K562 (cell line): ENCODE data around the gene DDR2. TPM values are rescaled to one million over a fixed set of nuclear protein-coding genes. Genes with fewer than 3 reads are reported as not detected.
"Not testable (repeated sequence)": the region's sequence is repeated elsewhere in the genome, so short reads cannot be mapped to it uniquely, and the experiment has no call there.

ENCODE experiments used
- ATAC-seq: fragments of 200-7000 bp; cut with Tn5 transposase; 3 replicates; pipeline ENCODE4 v1.9.1; 2020; ENCODE audit warnings: moderate library complexity
- BruUV-seq: library from RNA; stranded (reverse); fragments of 400-500 nt; replicated peaks from 2 replicates; lab custom pipeline; 2021; lab: Mats Ljungman, UMichigan
- CTCF ChIA-PET: fragments of 300-600 bp; formaldehyde crosslinking; extraction: SDS; loops from one replicate; lab custom pipeline; 2021; ENCODE audit warnings: low intra/inter-chr PET ratio; lab: Yijun Ruan, JAX
- POLR2A ChIA-PET: fragments of 300-600, 350-650 bp; sonication (Branson Sonifier 250); formaldehyde crosslinking; extraction: SDS; loops from one replicate; lab custom pipeline; 2021; ENCODE audit warnings: antibody characterized with exemption, inconsistent platforms; lab: Yijun Ruan, JAX
- DNase-seq, 4 experiments: peaks; one replicate each; pipeline versions ENCODE4 v3.0.0 to v3.0.0-alpha.2; 2011 to 2018; ENCODE audit warnings: low spot score in 3 of 4, mixed read lengths in 3 of 4; ENCODE audit errors: extremely low read depth in 1 of 4
- FAIRE-seq: peaks from 2 replicates; lab custom pipeline; 2011; peaks lifted over from hg19 to GRCh38; lab: Jason Lieb, UNC
- H2AFZ ChIP-seq: 2 replicates; pipeline ENCODE4 v1.6.0; 2011; ENCODE audit warnings: low read depth, low read length, control low read depth, inconsistent platforms
- H3K27ac ChIP-seq: fragments of 200-600 bp; 3 replicates; pipeline ENCODE4 v1.8.0; 2011; ENCODE audit warnings: low read depth, mild to moderate bottlenecking, control low read depth, inconsistent platforms, low read length, moderate library complexity, mixed read lengths; ENCODE audit errors: extremely low read depth
- H3K27me3 ChIP-seq, 2 experiments: fragments of 300-600 bp in 1 of 2; 2 replicates in 1 of 2; 3 replicates in 1 of 2; pipeline versions ENCODE4 v1.6.0 to v1.8.0; 2011; ENCODE audit warnings: inconsistent platforms in 2 of 2, low read length in 2 of 2, mild to moderate bottlenecking in 1 of 2, mixed read lengths in 1 of 2, moderate library complexity in 1 of 2; ENCODE audit not compliant: control insufficient read depth in 2 of 2, insufficient read depth in 2 of 2
- H3K36me3 ChIP-seq: fragments of 300-600 bp; 3 replicates; pipeline ENCODE4 v1.8.0; 2011; ENCODE audit warnings: mild to moderate bottlenecking, low read length, inconsistent platforms; ENCODE audit not compliant: control insufficient read depth, insufficient read depth
- H3K4me1 ChIP-seq, 2 experiments: fragments of 200-600 bp in 1 of 2; replicated peaks in 1 of 2; 2 replicates in 1 of 2; 3 replicates in 1 of 2; pipeline versions ENCODE4 v1.5.1 to v1.8.0; 2011; ENCODE audit warnings: inconsistent platforms in 2 of 2, low read length in 2 of 2, mild to moderate bottlenecking in 1 of 2, mixed read lengths in 1 of 2, moderate library complexity in 1 of 2; ENCODE audit not compliant: control insufficient read depth in 2 of 2, insufficient read depth in 2 of 2
- H3K4me2 ChIP-seq: 2 replicates; pipeline ENCODE4 v1.6.1; 2011; ENCODE audit warnings: low read length, control low read depth, inconsistent platforms, mixed read lengths; ENCODE audit not compliant: insufficient read depth
- H3K4me3 ChIP-seq: fragments of 200-600 bp; sonication (generic), shearing (Covaris generic); 2 replicates; pipeline ENCODE4 v1.5.1; 2016; ENCODE audit warnings: control low read depth, inconsistent platforms
- H3K79me2 ChIP-seq: fragments of 200-600 bp; 3 replicates; pipeline ENCODE4 v1.8.0; 2011; ENCODE audit warnings: low read length, inconsistent platforms; ENCODE audit not compliant: control insufficient read depth, insufficient read depth
- H3K9ac ChIP-seq, 2 experiments: 2 replicates each; pipeline versions ENCODE4 v1.6.0 to v1.6.1; 2011; ENCODE audit warnings: low read depth in 2 of 2, low read length in 2 of 2, control low read depth in 1 of 2, inconsistent platforms in 1 of 2, mild to moderate bottlenecking in 1 of 2, mixed read lengths in 1 of 2; ENCODE audit not compliant: insufficient read depth in 1 of 2
- H3K9me1 ChIP-seq: one replicate; pipeline ENCODE4 v1.6.0; 2011; ENCODE audit warnings: inconsistent platforms, mild to moderate bottlenecking, low read length, moderate library complexity; ENCODE audit not compliant: control insufficient read depth, insufficient read depth
- H3K9me3 ChIP-seq: replicated peaks from 2 replicates; pipeline ENCODE4 v1.5.1; 2011; ENCODE audit warnings: low read depth, low read length, inconsistent platforms; ENCODE audit not compliant: control insufficient read depth, insufficient read depth
- H4K20me1 ChIP-seq: replicated peaks from 2 replicates; pipeline ENCODE4 v1.6.1; 2011; ENCODE audit warnings: low read length, inconsistent platforms, mixed read lengths; ENCODE audit not compliant: control insufficient read depth, insufficient read depth
- DACH1 ChIP-seq: fragments of 450-650 bp; IDR thresholded peaks from 2 replicates; pipeline ENCODE4 v1.6.1; 2018; ENCODE audit not compliant: partially characterized antibody
- EGR1 ChIP-seq: fragments of 450-650 bp; conservative IDR thresholded peaks from 2 replicates; pipeline ENCODE4 v1.6.1; 2017; ENCODE audit warnings: mild to moderate bottlenecking
- ESRRA ChIP-seq: fragments of 450-650 bp; IDR thresholded peaks from 2 replicates; pipeline ENCODE4 v1.6.1; 2014; ENCODE audit warnings: low read depth, mild to moderate bottlenecking, moderate library complexity, borderline replicate concordance
- HOXB6 ChIP-seq: fragments of 250-450 bp; sonication (Bioruptor Pico); IDR thresholded peaks from 2 replicates; pipeline ENCODE4 v1.5.1; 2022; ENCODE audit warnings: mild to moderate bottlenecking, borderline replicate concordance
- LCOR ChIP-seq: sonication (generic); formaldehyde crosslinking; IDR thresholded peaks from 2 replicates; pipeline ENCODE4 v1.8.0; 2022; ENCODE audit warnings: mild to moderate bottlenecking, missing genetic modification reagents
- RBM25 ChIP-seq: fragments of 200-400 bp; formaldehyde crosslinking; IDR thresholded peaks from 2 replicates; pipeline ENCODE4 v1.6.1; 2018; ENCODE audit warnings: low read length, low read depth, moderate library complexity; ENCODE audit not compliant: severe bottlenecking
- RFX5 ChIP-seq: IDR thresholded peaks from 2 replicates; pipeline ENCODE4 v1.6.1; 2011; ENCODE audit warnings: low read depth, mild to moderate bottlenecking, improper control_type of control experiment, low read length
- ZNF146 ChIP-seq: IDR thresholded peaks from one replicate; pipeline ENCODE4 v1.6.1; 2018; ENCODE audit warnings: missing compliant biosample characterization; ENCODE audit not compliant: unreplicated experiment
- ZSCAN32 ChIP-seq: fragments of 450-650 bp; formaldehyde crosslinking; IDR thresholded peaks from 2 replicates; pipeline ENCODE4 v1.4.0; 2020; ENCODE audit warnings: mild to moderate bottlenecking, moderate library complexity
- WGBS: fragments of 100-300 bp; shearing (Covaris generic); methylation state at CpG from one replicate; pipeline ENCODE4 v1.1.6; 2016; ENCODE audit warnings: low coverage, mixed read lengths; ENCODE audit not compliant: insufficient coverage; ENCODE audit errors: missing lambda C conversion rate; 5-methylcytosine and 5-hydroxymethylcytosine counted together
- in situ Hi-C: fragments of 300-500 bp; cut with MboI; formaldehyde crosslinking; loops from 4 replicates; pipeline ENCODE4 v1.15.0; 2018; ENCODE audit warnings: inconsistent platforms, mixed read lengths
- intact Hi-C: fragments of 100-400 bp; cut with micrococcal nuclease; formaldehyde crosslinking; loops from 2 replicates; pipeline ENCODE4 v1.14.2; 2022
- polyA plus RNA-seq, 8 experiments: library from polyadenylated mRNA; depleted of rRNA in 4 of 8; stranded (reverse) in 5 of 8; unstranded in 3 of 8; fragments of >200 nt; fragmentation: Nextera tagmentation in 2 of 8; fragmentation: Illumina TruSeq in 1 of 8; extraction: Ambion mirVana in 2 of 8; extraction: Trizol in 1 of 8; gene quantifications; 2 replicates each; pipeline versions ENCODE4 v1.2.1 to v1.2.3, GENCODE V29; 2011 to 2014; ENCODE audit warnings: inconsistent platforms in 1 of 8, missing spikeins in 1 of 8
- total RNA-seq, 7 experiments: library from RNA; depleted of rRNA in 6 of 7; stranded (reverse); fragments of >200 nt in 6 of 7; fragmentation: Illumina TruSeq in 2 of 7; extraction: Trizol in 2 of 7; gene quantifications; 2 replicates each; pipeline versions ENCODE4 v1.2.1 to v1.2.3, GENCODE V29; 2011 to 2021; ENCODE audit warnings: low replicate concordance in 1 of 7
- TF ChIP-seq, protein P1 (sequence below): sonication (generic); formaldehyde crosslinking; IDR thresholded peaks from 2 replicates; pipeline ENCODE4 v1.8.1; 2023; ENCODE audit warnings: mild to moderate bottlenecking, missing genetic modification reagents

Gene DDR2
- total and polyA plus RNA-seq, 9 of the 15 experiments (the other 6 are each of a cell fraction or from before 2014, with no cell fraction given) = 0.36 to 2.0 (median 1.1) TPM

DNA sequence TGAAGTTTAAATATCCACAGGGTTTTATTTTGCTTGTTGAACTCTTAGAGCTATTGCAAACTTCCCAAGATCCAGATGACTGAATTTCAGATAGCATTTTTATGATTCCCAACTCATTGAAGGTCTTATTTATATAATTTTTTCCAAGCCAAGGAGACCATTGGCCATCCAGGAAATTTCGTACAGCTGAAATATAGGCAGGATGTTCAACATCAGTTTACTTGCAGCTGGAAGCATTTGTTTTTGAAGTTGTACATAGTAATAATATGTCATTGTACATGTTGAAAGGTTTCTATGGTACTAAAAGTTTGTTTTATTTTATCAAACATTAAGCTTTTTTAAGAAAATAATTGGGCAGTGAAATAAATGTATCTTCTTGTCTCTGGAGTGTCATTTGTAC is 32.8 kb upstream of the DDR2 start (continued):
- TF ChIP-seq ESRRA (no peak), RFX5 (no peak), LCOR (CRISPR knock-in tag) (no peak), HOXB6 (CRISPR knock-in tag) (no peak), ZSCAN32 (no peak), DACH1 (no peak), EGR1 (no peak)
- TF ChIP-seq, protein P1, sequence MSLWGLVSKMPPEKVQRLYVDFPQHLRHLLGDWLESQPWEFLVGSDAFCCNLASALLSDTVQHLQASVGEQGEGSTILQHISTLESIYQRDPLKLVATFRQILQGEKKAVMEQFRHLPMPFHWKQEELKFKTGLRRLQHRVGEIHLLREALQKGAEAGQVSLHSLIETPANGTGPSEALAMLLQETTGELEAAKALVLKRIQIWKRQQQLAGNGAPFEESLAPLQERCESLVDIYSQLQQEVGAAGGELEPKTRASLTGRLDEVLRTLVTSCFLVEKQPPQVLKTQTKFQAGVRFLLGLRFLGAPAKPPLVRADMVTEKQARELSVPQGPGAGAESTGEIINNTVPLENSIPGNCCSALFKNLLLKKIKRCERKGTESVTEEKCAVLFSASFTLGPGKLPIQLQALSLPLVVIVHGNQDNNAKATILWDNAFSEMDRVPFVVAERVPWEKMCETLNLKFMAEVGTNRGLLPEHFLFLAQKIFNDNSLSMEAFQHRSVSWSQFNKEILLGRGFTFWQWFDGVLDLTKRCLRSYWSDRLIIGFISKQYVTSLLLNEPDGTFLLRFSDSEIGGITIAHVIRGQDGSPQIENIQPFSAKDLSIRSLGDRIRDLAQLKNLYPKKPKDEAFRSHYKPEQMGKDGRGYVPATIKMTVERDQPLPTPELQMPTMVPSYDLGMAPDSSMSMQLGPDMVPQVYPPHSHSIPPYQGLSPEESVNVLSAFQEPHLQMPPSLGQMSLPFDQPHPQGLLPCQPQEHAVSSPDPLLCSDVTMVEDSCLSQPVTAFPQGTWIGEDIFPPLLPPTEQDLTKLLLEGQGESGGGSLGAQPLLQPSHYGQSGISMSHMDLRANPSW (CRISPR knock-in tag) = no peak
- TF ChIP-seq, all 486 proteins: peak for 0

DNA sequence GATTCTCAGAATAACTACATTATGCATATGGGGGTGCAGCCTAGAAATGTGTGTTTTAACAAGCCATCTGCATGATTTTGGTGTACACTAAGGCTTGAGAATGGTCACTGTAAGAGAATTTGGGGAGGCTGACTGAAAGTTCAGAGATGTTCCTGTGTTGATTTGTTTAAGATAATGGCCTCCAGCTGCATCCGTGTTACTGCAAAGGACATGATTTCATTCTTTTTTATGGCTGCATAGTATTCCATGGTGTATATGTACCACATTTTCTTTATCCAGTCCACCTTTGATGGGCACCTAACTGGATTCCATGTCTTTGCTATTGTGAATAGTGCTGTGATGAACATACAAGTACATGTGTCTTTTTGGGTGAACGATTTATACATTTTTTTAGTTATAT is 29.1 kb upstream of the DDR2 start:
- CTCF ChIA-PET, FAIRE-seq: not testable (repeated sequence)

More for the DNA sequence above, 29.1 kb upstream of the DDR2 start:
- H3K9me3 ChIP-seq, H3K27me3 ChIP-seq, H3K4me2 ChIP-seq, H3K79me2 ChIP-seq, BruUV-seq, intact Hi-C loops: not testable (repeated sequence)
- POLR2A ChIA-PET = interaction anchor here (1.8 kb wide), 1 partner anchor 8 kb away, joined by 5 read pairs; no protein-coding TSS in a partner anchor
- H3K36me3 ChIP-seq = peaks cover 58% of the 10 kb centered on the region
- TF ChIP-seq RBM25 = peak; percentile 69
- TF ChIP-seq ZNF146 (CRISPR knock-in tag) = peak; percentile 82
- TF ChIP-seq, all 486 proteins: peak for 2; not testable (repeated sequence) for 484
- H3K9me1 ChIP-seq, H3K4me3 ChIP-seq, in situ Hi-C loops, ATAC-seq, H2AFZ ChIP-seq, H3K4me1 ChIP-seq, DNase-seq, H4K20me1 ChIP-seq, H3K27ac ChIP-seq, H3K9ac ChIP-seq: not testable (repeated sequence)
- WGBS = 84% methylated on average over 2 of the region's 2 CpGs
